Liver (tissue), 9 donors: ENCODE results near the gene CCDC158. TPM values are rescaled to one million over a fixed set of nuclear protein-coding genes. Genes with fewer than 3 reads are reported as not detected.
"Not testable (repeated sequence)": the region's sequence is repeated elsewhere in the genome, so short reads cannot be mapped to it uniquely, and the experiment has no call there.

Source experiments
- DNase-seq: peaks from one replicate; pipeline ENCODE4 v3.0.0-alpha.2; 2017; ENCODE audit warnings: low spot score
- H3K27ac ChIP-seq, 2 donors: one replicate each; pipeline ENCODE4 v1.7.0; 2013; ENCODE audit warnings: inconsistent platforms in 2 of 2, low read length in 2 of 2, control low read depth in 1 of 2, low read depth in 1 of 2, mild to moderate bottlenecking in 1 of 2
- H3K27me3 ChIP-seq, 4 donors: one replicate each; pipeline versions ENCODE4 v1.6.1 to v1.7.0; 2013; ENCODE audit warnings: low read length in 3 of 4, inconsistent platforms in 1 of 4, mild to moderate bottlenecking in 1 of 4, moderate library complexity in 1 of 4; ENCODE audit not compliant: control insufficient read depth in 4 of 4, insufficient read depth in 4 of 4
- H3K36me3 ChIP-seq, 4 donors: one replicate each; pipeline versions ENCODE4 v1.6.1 to v1.7.0; 2013; ENCODE audit warnings: low read length in 3 of 4, mild to moderate bottlenecking in 3 of 4, low read depth in 1 of 4, moderate library complexity in 1 of 4; ENCODE audit not compliant: control insufficient read depth in 4 of 4, insufficient read depth in 3 of 4
- H3K4me1 ChIP-seq, 4 donors: one replicate each; pipeline versions ENCODE4 v1.6.1 to v1.7.0; 2013; ENCODE audit warnings: low read length in 3 of 4, mild to moderate bottlenecking in 3 of 4, moderate library complexity in 1 of 4; ENCODE audit not compliant: control insufficient read depth in 4 of 4, insufficient read depth in 4 of 4
- H3K4me3 ChIP-seq, 3 donors: one replicate each; pipeline versions ENCODE4 v1.6.1 to v1.7.0; 2013; ENCODE audit warnings: low read length in 3 of 3, control low read depth in 1 of 3, low read depth in 1 of 3, mild to moderate bottlenecking in 1 of 3
- H3K9ac ChIP-seq, 2 donors: one replicate each; pipeline ENCODE4 v1.7.0; 2013; ENCODE audit warnings: low read length in 2 of 2, mild to moderate bottlenecking in 2 of 2, moderate library complexity in 2 of 2, control low read depth in 1 of 2, low read depth in 1 of 2
- H3K9me3 ChIP-seq, 4 donors: one replicate each; pipeline versions ENCODE4 v1.6.1 to v1.7.0; 2013; ENCODE audit warnings: low read length in 3 of 4; ENCODE audit not compliant: control insufficient read depth in 4 of 4
- EGR1 ChIP-seq, 2 donors: IDR thresholded peaks; 2 replicates each; pipeline ENCODE4 v1.6.1; 2016 to 2018; ENCODE audit warnings: antibody characterized with exemption in 2 of 2, low read depth in 2 of 2
- FOXA1 ChIP-seq: IDR thresholded peaks from 2 replicates; pipeline ENCODE4 v1.6.1; 2016; ENCODE audit warnings: antibody characterized with exemption
- FOXA2 ChIP-seq: IDR thresholded peaks from 2 replicates; pipeline ENCODE4 v1.6.1; 2016; ENCODE audit warnings: antibody characterized with exemption
- GABPA ChIP-seq, 2 donors: IDR thresholded peaks in 1 of 2; conservative IDR thresholded peaks in 1 of 2; 2 replicates each; pipeline ENCODE4 v1.6.1; 2016; ENCODE audit warnings: antibody characterized with exemption in 2 of 2, mild to moderate bottlenecking in 1 of 2, moderate library complexity in 1 of 2
- HNF4A ChIP-seq, 2 donors: conservative IDR thresholded peaks; 2 replicates each; pipeline ENCODE4 v1.6.1; 2016; ENCODE audit warnings: antibody characterized with exemption in 2 of 2, mild to moderate bottlenecking in 2 of 2
- HNF4G ChIP-seq: IDR thresholded peaks from 2 replicates; pipeline ENCODE4 v1.6.1; 2016; ENCODE audit warnings: antibody characterized with exemption
- JUND ChIP-seq, 2 donors: IDR thresholded peaks; 2 replicates each; pipeline ENCODE4 v1.6.1; 2016; ENCODE audit warnings: antibody characterized with exemption in 2 of 2
- MAX ChIP-seq: IDR thresholded peaks from 2 replicates; pipeline ENCODE4 v1.6.1; 2016; ENCODE audit warnings: antibody characterized with exemption
- NR2F2 ChIP-seq: IDR thresholded peaks from 2 replicates; pipeline ENCODE4 v1.6.1; 2016; ENCODE audit warnings: antibody characterized with exemption
- RAD21 ChIP-seq, 2 donors: IDR thresholded peaks; 2 replicates each; pipeline ENCODE4 v1.6.1; 2016; ENCODE audit warnings: antibody characterized with exemption in 2 of 2, mild to moderate bottlenecking in 2 of 2
- RXRA ChIP-seq, 2 donors: IDR thresholded peaks; 2 replicates each; pipeline ENCODE4 v1.6.1; 2017 to 2018; ENCODE audit warnings: antibody characterized with exemption in 2 of 2, mild to moderate bottlenecking in 1 of 2
- SP1 ChIP-seq: IDR thresholded peaks from 2 replicates; pipeline ENCODE4 v1.6.1; 2018; ENCODE audit warnings: antibody characterized with exemption, mild to moderate bottlenecking
- TAF1 ChIP-seq: conservative IDR thresholded peaks from 2 replicates; pipeline ENCODE4 v1.6.1; 2016; ENCODE audit warnings: antibody characterized with exemption, mild to moderate bottlenecking
- YY1 ChIP-seq: IDR thresholded peaks from 2 replicates; pipeline ENCODE4 v1.6.1; 2016; ENCODE audit warnings: antibody characterized with exemption, mild to moderate bottlenecking
- WGBS: extraction: QIAGEN DNeasy Blood & Tissue Kit; methylation state at CpG from one replicate; pipeline ENCODE4 v1.1.7; 2013; 5-methylcytosine and 5-hydroxymethylcytosine counted together
- polyA plus RNA-seq, 2 donors: library from polyadenylated mRNA; stranded (reverse) in 1 of 2; unstranded in 1 of 2; fragments of 200-250 nt in 1 of 2; fragments of >200 nt in 1 of 2; fragmentation: Nextera tagmentation in 1 of 2; extraction: Ambion mirVana in 1 of 2; gene quantifications; one replicate each; pipeline versions ENCODE4 v1.2.1 to v1.2.3, GENCODE V29; 2013 to 2015
- total RNA-seq, 2 donors: library from RNA; depleted of rRNA; stranded (reverse); fragments of >200 nt; gene quantifications; one replicate each; pipeline ENCODE4 v1.2.3, GENCODE V29; 2014
- TF ChIP-seq, protein P1 (sequence below): IDR thresholded peaks from 2 replicates; pipeline ENCODE4 v1.6.1; 2016; ENCODE audit warnings: antibody characterized with exemption
- TF ChIP-seq, protein P2 (sequence below): IDR thresholded peaks from 2 replicates; pipeline ENCODE4 v1.6.1; 2016; ENCODE audit warnings: antibody characterized with exemption
- TF ChIP-seq, protein P3 (sequence below): IDR thresholded peaks from 2 replicates; pipeline ENCODE4 v1.6.1; 2016; ENCODE audit warnings: antibody characterized with exemption, mild to moderate bottlenecking
- donor health status: healthy.
- donor health status: healthy.
- donor health status: healthy.
- donor health status: healthy.
- donor health status: healthy.

The CCDC158 gene
- total and polyA plus RNA-seq, 4 donors = 0.28 to 4.0 (median 1.1) TPM

DNA sequence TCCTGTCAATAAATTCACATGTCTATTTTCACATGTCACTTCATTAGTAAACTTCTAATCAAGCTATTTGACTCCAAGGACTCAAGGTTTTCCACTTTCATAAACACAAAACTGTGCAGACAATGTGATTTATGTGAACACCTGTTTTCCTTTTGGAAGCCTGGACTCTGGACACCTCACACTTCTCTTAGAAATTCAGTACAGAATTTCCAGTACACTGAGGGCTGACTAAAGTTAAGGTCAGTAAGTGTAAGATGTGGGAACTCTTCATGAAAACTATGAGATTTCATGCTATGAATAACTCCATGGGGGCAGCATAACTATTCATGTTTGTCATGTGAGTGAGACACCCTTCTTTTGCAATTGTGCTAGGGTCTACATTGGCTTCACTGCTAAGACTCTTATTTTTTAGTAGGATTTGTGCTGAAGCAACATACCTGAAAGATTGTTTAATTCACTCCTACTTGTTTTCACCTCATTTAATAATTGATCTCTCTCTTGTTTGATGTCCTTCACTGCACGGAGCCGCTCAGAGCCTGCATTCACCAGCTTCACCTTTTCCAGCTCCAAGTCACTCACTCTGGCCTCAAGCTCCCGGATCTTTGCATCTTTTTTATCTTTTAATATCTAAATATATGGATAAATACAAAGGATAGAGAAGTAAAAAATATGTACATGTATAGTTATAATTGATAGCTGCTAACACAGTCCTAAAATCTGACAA is 59.1 kb downstream of the CCDC158 start:
- 43% methylated on average over 3 of the region's 3 CpGs for WGBS
- Histone ChIP-seq H3K4me1 (peaks cover 0 to 13% (median 3%) of the 10 kb centered on the region in 4 donors), H3K27me3 (no peaks in the 10 kb centered on the region), H3K36me3 (peaks cover 0 to 4% (median 0%) of the 10 kb centered on the region in 4 donors), H3K9ac (no peak overlapping the region), H3K27ac (no peak overlapping the region), H3K9me3 (peaks cover 0 to 2% (median 0%) of the 10 kb centered on the region in 4 donors), H3K4me3 (no peak overlapping the region)
- DNase-seq = no peak
- TF ChIP-seq NR2F2 (no peak), HNF4G (no peak), FOXA2 (no peak), JUND (IDR thresholded peaks at IDR 0.05) (no peak), FOXA1 (no peak), TAF1 (no peak), GABPA (IDR thresholded peaks at IDR 0.05 in 1 of 2, conservative IDR thresholded peaks at IDR 0.05 in 1 of 2) (no peak), SP1 (no peak), RAD21 (IDR thresholded peaks at IDR 0.05) (no peak), YY1 (no peak), HNF4A (conservative IDR thresholded peaks at IDR 0.05) (no peak), EGR1 (IDR thresholded peaks at IDR 0.05; ENCODE audit: low read depth in 2 of 2) (no peak)
- TF ChIP-seq, protein P1, sequence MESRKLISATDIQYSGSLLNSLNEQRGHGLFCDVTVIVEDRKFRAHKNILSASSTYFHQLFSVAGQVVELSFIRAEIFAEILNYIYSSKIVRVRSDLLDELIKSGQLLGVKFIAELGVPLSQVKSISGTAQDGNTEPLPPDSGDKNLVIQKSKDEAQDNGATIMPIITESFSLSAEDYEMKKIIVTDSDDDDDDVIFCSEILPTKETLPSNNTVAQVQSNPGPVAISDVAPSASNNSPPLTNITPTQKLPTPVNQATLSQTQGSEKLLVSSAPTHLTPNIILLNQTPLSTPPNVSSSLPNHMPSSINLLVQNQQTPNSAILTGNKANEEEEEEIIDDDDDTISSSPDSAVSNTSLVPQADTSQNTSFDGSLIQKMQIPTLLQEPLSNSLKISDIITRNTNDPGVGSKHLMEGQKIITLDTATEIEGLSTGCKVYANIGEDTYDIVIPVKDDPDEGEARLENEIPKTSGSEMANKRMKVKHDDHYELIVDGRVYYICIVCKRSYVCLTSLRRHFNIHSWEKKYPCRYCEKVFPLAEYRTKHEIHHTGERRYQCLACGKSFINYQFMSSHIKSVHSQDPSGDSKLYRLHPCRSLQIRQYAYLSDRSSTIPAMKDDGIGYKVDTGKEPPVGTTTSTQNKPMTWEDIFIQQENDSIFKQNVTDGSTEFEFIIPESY = no peak
- TF ChIP-seq, protein P2, sequence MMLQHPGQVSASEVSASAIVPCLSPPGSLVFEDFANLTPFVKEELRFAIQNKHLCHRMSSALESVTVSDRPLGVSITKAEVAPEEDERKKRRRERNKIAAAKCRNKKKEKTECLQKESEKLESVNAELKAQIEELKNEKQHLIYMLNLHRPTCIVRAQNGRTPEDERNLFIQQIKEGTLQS = no peak

DNA sequence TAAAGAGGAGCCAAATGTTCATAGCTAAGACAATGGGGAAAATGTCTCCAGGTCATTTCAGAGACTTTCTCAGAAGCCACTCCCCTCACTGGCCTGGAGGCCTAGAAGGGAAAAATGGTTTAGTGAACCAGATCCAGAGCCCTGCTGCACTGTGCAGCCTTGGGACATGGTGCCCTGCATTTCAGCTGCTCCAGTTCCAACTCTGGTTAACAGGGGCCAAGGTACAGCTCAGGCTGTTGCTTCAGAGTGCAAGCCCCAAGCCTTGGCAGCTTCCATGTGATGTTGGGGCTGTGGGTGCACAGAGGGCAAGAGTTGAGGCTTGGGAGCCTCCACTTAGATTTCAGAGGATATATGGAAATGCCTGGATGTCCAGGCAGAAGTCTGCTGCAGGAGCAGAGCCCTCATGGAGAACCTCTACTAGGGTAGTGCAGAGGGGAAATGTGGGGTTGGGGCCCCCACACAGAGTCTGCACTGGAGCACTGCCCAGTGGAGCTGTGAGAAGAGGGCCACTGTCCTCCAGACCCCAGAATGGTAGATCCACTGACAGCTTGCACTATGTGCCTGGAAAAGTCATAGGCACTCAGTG is 61.0 kb downstream of the CCDC158 start:
- not testable (repeated sequence) for H3K9me3 ChIP-seq, DNase-seq, H3K36me3 ChIP-seq, H3K9ac ChIP-seq, H3K27me3 ChIP-seq, H3K27ac ChIP-seq
- H3K4me1 ChIP-seq = peaks cover 0 to 11% (median 3%) of the 10 kb centered on the region in 4 donors
- H3K4me3 ChIP-seq = peak overlapping the region in 1 of 3 donors; percentile 11

GRCh38 chr4:76357981-76358380 is 63.0 kb downstream of the CCDC158 start:
- no peak overlapping the region for H3K9ac ChIP-seq
- H3K9me3 ChIP-seq = peaks cover 0 to 2% (median 0%) of the 10 kb centered on the region in 4 donors
- no peaks in the 10 kb centered on the region for H3K27me3 ChIP-seq
- no peak overlapping the region for H3K4me3 ChIP-seq
- no peak for TF ChIP-seq YY1
- no peak for TF ChIP-seq JUND (IDR thresholded peaks at IDR 0.05)
- TF ChIP-seq FOXA2 = no peak
- no peak for TF ChIP-seq TAF1
- no peak for TF ChIP-seq RXRA (IDR thresholded peaks at IDR 0.05)
- TF ChIP-seq, protein P3, sequence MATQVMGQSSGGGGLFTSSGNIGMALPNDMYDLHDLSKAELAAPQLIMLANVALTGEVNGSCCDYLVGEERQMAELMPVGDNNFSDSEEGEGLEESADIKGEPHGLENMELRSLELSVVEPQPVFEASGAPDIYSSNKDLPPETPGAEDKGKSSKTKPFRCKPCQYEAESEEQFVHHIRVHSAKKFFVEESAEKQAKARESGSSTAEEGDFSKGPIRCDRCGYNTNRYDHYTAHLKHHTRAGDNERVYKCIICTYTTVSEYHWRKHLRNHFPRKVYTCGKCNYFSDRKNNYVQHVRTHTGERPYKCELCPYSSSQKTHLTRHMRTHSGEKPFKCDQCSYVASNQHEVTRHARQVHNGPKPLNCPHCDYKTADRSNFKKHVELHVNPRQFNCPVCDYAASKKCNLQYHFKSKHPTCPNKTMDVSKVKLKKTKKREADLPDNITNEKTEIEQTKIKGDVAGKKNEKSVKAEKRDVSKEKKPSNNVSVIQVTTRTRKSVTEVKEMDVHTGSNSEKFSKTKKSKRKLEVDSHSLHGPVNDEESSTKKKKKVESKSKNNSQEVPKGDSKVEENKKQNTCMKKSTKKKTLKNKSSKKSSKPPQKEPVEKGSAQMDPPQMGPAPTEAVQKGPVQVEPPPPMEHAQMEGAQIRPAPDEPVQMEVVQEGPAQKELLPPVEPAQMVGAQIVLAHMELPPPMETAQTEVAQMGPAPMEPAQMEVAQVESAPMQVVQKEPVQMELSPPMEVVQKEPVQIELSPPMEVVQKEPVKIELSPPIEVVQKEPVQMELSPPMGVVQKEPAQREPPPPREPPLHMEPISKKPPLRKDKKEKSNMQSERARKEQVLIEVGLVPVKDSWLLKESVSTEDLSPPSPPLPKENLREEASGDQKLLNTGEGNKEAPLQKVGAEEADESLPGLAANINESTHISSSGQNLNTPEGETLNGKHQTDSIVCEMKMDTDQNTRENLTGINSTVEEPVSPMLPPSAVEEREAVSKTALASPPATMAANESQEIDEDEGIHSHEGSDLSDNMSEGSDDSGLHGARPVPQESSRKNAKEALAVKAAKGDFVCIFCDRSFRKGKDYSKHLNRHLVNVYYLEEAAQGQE = no peak
- TF ChIP-seq MAX = no peak
- TF ChIP-seq, protein P1 = no peak
- no peak for TF ChIP-seq HNF4G
- TF ChIP-seq GABPA (IDR thresholded peaks at IDR 0.05 in 1 of 2, conservative IDR thresholded peaks at IDR 0.05 in 1 of 2) = no peak
- TF ChIP-seq NR2F2 = no peak
- no peak for TF ChIP-seq SP1
- TF ChIP-seq FOXA1 = no peak
- TF ChIP-seq, protein P2 = no peak
- DNase-seq = no peak
- no peak overlapping the region for H3K27ac ChIP-seq
- H3K36me3 ChIP-seq = peaks cover 0 to 4% (median 0%) of the 10 kb centered on the region in 4 donors
- 89% methylated on average over 2 of the region's 2 CpGs for WGBS
- H3K4me1 ChIP-seq = peaks cover 0 to 7% (median 3%) of the 10 kb centered on the region in 4 donors
